OCI-LY1 (cell line): ENCODE data around the gene ADAMTSL1.
"Not testable (repeated sequence)": the region's sequence is repeated elsewhere in the genome, so short reads cannot be mapped to it uniquely, and the experiment has no call there.

Source experiments
- H2AFZ ChIP-seq: fragments of 200-600 bp; sonication (generic), shearing (Covaris generic); 2 replicates; pipeline ENCODE4 v1.6.0; 2014; ENCODE audit warnings: antibody characterized with exemption, mild to moderate bottlenecking, low read length
- H3F3A ChIP-seq: fragments of 200-600 bp; sonication (generic), shearing (Covaris generic); 2 replicates; pipeline ENCODE4 v1.6.0; 2014; ENCODE audit warnings: mild to moderate bottlenecking, antibody characterized with exemption, low read length, moderate library complexity; ENCODE audit not compliant: insufficient read depth
- H3K27ac ChIP-seq: fragments of 200-600 bp; sonication (generic); 2 replicates; pipeline ENCODE4 v1.5.1; 2014; ENCODE audit warnings: low read length, mixed run types, mild to moderate bottlenecking, low read depth; ENCODE audit not compliant: poor library complexity, severe bottlenecking
- H3K27me3 ChIP-seq: fragments of 200-600 bp; sonication (generic); 2 replicates; pipeline ENCODE4 v1.6.0; 2014; ENCODE audit warnings: antibody characterized with exemption, mild to moderate bottlenecking, low read length, moderate library complexity; ENCODE audit not compliant: insufficient read depth
- H3K36me3 ChIP-seq: fragments of 200-600 bp; sonication (generic); 2 replicates; pipeline ENCODE4 v1.6.1; 2014; ENCODE audit warnings: mild to moderate bottlenecking, antibody characterized with exemption, low read length, moderate library complexity, mixed read lengths; ENCODE audit not compliant: insufficient read depth
- H3K4me1 ChIP-seq: fragments of 200-600 bp; sonication (generic); 2 replicates; pipeline ENCODE4 v1.5.1; 2014; ENCODE audit warnings: mild to moderate bottlenecking, low read length, moderate library complexity; ENCODE audit not compliant: insufficient read depth, severe bottlenecking
- H3K4me2 ChIP-seq: fragments of 200-600 bp; sonication (generic), shearing (Covaris generic); 2 replicates; pipeline ENCODE4 v1.6.1; 2014; ENCODE audit warnings: low read length
- H3K4me3 ChIP-seq: fragments of 200-600 bp; sonication (generic); 2 replicates; pipeline ENCODE4 v1.5.1; 2014; ENCODE audit warnings: low read length, low read depth, mild to moderate bottlenecking, mixed read lengths; ENCODE audit not compliant: poor library complexity, severe bottlenecking
- H3K79me2 ChIP-seq: fragments of 200-600 bp; shearing (Covaris generic); 2 replicates; pipeline ENCODE4 v1.6.1; 2016; ENCODE audit warnings: mixed run types, low read length, mixed read lengths; ENCODE audit not compliant: insufficient read depth
- H3K9ac ChIP-seq: fragments of 200-600 bp; sonication (generic), shearing (Covaris generic); 2 replicates; pipeline ENCODE4 v1.6.1; 2014; ENCODE audit warnings: mild to moderate bottlenecking, low read length, mixed read lengths
- H3K9me2 ChIP-seq: fragments of 200-600 bp; sonication (generic), shearing (Covaris generic); 2 replicates; pipeline ENCODE4 v1.6.1; 2014; ENCODE audit warnings: low read depth, mild to moderate bottlenecking, low read length, mixed read lengths
- H3K9me3 ChIP-seq: fragments of 200-600 bp; shearing (Covaris generic); 2 replicates; pipeline ENCODE4 v1.6.1; 2014; ENCODE audit warnings: low read length, mixed read lengths
- H4K20me1 ChIP-seq: fragments of 200-600 bp; sonication (generic), shearing (Covaris generic); 2 replicates; pipeline ENCODE4 v1.6.0; 2016; ENCODE audit warnings: mild to moderate bottlenecking, low read length; ENCODE audit not compliant: insufficient read depth
- EZH2 ChIP-seq: fragments of 200-600 bp; sonication (generic), shearing (Covaris generic); IDR thresholded peaks from 2 replicates; pipeline ENCODE4 v1.8.0; 2017; ENCODE audit warnings: borderline replicate concordance, mixed run types, mild to moderate bottlenecking, antibody characterized with exemption, low read length, moderate library complexity, mixed read lengths
- TF ChIP-seq, protein P1 (sequence below): fragments of 200-600 bp; sonication (generic), shearing (Covaris generic); IDR thresholded peaks from 2 replicates; pipeline ENCODE4 v1.5.1; 2017; ENCODE audit warnings: mild to moderate bottlenecking, antibody characterized with exemption, low read length, moderate library complexity, mixed read lengths

The ADAMTSL1 gene

GRCh38 chr9:18866121-18866831 lies 392.3 kb downstream of the ADAMTSL1 start:
- TF ChIP-seq, protein P1, sequence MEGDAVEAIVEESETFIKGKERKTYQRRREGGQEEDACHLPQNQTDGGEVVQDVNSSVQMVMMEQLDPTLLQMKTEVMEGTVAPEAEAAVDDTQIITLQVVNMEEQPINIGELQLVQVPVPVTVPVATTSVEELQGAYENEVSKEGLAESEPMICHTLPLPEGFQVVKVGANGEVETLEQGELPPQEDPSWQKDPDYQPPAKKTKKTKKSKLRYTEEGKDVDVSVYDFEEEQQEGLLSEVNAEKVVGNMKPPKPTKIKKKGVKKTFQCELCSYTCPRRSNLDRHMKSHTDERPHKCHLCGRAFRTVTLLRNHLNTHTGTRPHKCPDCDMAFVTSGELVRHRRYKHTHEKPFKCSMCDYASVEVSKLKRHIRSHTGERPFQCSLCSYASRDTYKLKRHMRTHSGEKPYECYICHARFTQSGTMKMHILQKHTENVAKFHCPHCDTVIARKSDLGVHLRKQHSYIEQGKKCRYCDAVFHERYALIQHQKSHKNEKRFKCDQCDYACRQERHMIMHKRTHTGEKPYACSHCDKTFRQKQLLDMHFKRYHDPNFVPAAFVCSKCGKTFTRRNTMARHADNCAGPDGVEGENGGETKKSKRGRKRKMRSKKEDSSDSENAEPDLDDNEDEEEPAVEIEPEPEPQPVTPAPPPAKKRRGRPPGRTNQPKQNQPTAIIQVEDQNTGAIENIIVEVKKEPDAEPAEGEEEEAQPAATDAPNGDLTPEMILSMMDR: no peak
- no peak for TF ChIP-seq EZH2
- Histone ChIP-seq H3K4me3 (no peak overlapping the region), H2AFZ (no peak overlapping the region), H3K36me3 (no peaks in the 10 kb centered on the region), H3K9ac (no peak overlapping the region), H3K4me2 (no peak overlapping the region), H3K79me2 (no peaks in the 10 kb centered on the region), H3K9me3 (no peaks in the 10 kb centered on the region), H3F3A (no peaks in the 10 kb centered on the region), H3K9me2 (no peaks in the 10 kb centered on the region), H3K27me3 (no peaks in the 10 kb centered on the region), H3K4me1 (no peaks in the 10 kb centered on the region), H4K20me1 (no peaks in the 10 kb centered on the region), H3K27ac (no peak overlapping the region)

DNA sequence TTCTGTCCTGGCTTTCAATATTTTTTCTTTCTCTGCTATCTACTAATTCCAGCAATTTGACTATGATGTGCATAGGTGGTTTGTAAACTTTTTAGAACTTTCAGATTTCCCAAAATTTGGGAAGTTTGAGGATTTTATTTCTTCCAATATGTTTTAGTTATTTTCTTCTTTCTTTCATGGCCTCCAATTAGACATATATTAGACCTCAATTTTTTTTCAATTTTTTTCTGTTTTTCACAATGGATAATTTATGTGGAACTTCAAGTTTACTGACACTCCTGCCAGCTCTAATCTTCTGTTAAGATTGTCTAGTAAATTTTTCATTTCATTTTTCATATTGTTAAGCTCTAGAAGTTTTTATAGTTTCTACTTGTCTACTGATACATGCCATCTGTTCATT lies 395.8 kb downstream of the ADAMTSL1 start:
- no peaks in the 10 kb centered on the region for H3K36me3 ChIP-seq
- H3K4me2 ChIP-seq: no peak overlapping the region
- no peak overlapping the region for H3K9ac ChIP-seq
- no peaks in the 10 kb centered on the region for H3K27me3 ChIP-seq
- no peak overlapping the region for H3K4me3 ChIP-seq
- no peaks in the 10 kb centered on the region for H3F3A ChIP-seq
- TF ChIP-seq EZH2: no peak
- TF ChIP-seq, protein P1: no peak
- H4K20me1 ChIP-seq: no peaks in the 10 kb centered on the region
- no peak overlapping the region for H2AFZ ChIP-seq
- H3K4me1 ChIP-seq: no peaks in the 10 kb centered on the region
- H3K79me2 ChIP-seq: no peaks in the 10 kb centered on the region
- no peaks in the 10 kb centered on the region for H3K9me2 ChIP-seq
- no peaks in the 10 kb centered on the region for H3K9me3 ChIP-seq
- no peak overlapping the region for H3K27ac ChIP-seq

- no peak for TF ChIP-seq EZH2
- Histone ChIP-seq H3K27ac (no peak overlapping the region), H3K9me2 (no peaks in the 10 kb centered on the region), H3K79me2 (no peaks in the 10 kb centered on the region), H3K9me3 (no peaks in the 10 kb centered on the region), H3K9ac (no peak overlapping the region), H4K20me1 (no peaks in the 10 kb centered on the region), H3K4me2 (no peak overlapping the region), H2AFZ (no peak overlapping the region), H3K4me3 (no peak overlapping the region), H3K4me1 (no peaks in the 10 kb centered on the region), H3K36me3 (no peaks in the 10 kb centered on the region), H3K27me3 (no peaks in the 10 kb centered on the region), H3F3A (no peaks in the 10 kb centered on the region)
Observed at GRCh38 chr9:18874069-18874468, 400.1 kb downstream of the ADAMTSL1 start.

- not testable (repeated sequence) for H3K4me1 ChIP-seq, H3K4me2 ChIP-seq
Observed at GRCh38 chr9:18874990-18875389, 401.0 kb downstream of the ADAMTSL1 start.

More at GRCh38 chr9:18874990-18875389, 401.0 kb downstream of the ADAMTSL1 start:
- not testable (repeated sequence) for H3F3A ChIP-seq, H3K79me2 ChIP-seq, H3K4me3 ChIP-seq, H3K36me3 ChIP-seq, H3K9me2 ChIP-seq, H3K9me3 ChIP-seq, H4K20me1 ChIP-seq, H3K9ac ChIP-seq, H3K27me3 ChIP-seq, H2AFZ ChIP-seq, H3K27ac ChIP-seq
